Erythroblast (primary cell): ENCODE measurements around the gene ZNF140.
A peak's percentile ranks its signal among the peaks of the same experiment; 100 is the strongest.

ENCODE experiments used
- DNase-seq, 2 experiments: peaks; one replicate each; lab custom pipeline; 2025; lab: John Stamatoyannopoulos, UW
- GATA1 ChIP-seq: IDR thresholded peaks from 2 replicates; pipeline ENCODE4 v1.6.1; 2011; ENCODE audit warnings: low read depth, mild to moderate bottlenecking, control low read depth, low read length, moderate library complexity
- POLR2A ChIP-seq: IDR thresholded peaks from 2 replicates; pipeline ENCODE4 v1.6.1; 2011; ENCODE audit warnings: mild to moderate bottlenecking, low read length

Gene ZNF140

DNA sequence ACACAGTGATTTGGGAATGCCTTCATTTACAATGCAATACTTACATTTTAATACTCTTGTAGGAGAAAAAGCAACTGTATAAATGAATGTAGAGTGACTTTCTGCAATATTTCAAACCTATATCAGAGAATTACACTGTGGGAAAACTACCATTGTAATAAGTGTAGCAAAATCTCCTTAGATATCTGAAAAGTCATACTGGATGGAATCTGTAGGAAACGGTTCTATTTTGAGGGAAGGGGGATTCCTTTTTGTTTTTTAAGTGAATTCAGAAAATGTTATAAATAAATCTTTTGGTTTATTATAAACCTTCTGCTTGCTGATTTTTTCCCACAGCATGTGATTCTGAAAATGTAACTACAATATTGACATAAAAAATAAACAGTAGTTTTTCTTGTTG lies 26.4 kb downstream of the ZNF140 start:
- TF ChIP-seq POLR2A (no peak), GATA1 (no peak)
- no peak for DNase-seq

DNA sequence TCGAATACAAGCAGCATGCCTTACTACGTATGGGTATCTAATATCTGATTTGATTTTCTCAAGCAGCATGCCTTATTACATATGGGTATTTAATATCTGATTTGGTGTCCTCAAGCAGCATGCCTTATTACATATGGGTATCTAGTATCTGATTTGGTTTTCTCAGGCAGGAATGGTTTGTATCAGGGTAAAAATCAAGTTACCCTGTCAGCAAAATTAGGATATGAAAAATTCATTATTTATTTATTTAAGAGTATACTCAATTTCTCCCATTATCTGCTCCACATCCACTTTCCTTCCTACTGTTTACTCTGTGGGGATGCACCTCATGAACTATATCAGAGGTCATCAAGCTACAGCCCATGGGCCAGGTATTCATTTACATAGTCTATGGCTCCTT lies 27.4 kb downstream of the ZNF140 start:
- no peak for DNase-seq
- TF ChIP-seq POLR2A (no peak), GATA1 (no peak)

DNA sequence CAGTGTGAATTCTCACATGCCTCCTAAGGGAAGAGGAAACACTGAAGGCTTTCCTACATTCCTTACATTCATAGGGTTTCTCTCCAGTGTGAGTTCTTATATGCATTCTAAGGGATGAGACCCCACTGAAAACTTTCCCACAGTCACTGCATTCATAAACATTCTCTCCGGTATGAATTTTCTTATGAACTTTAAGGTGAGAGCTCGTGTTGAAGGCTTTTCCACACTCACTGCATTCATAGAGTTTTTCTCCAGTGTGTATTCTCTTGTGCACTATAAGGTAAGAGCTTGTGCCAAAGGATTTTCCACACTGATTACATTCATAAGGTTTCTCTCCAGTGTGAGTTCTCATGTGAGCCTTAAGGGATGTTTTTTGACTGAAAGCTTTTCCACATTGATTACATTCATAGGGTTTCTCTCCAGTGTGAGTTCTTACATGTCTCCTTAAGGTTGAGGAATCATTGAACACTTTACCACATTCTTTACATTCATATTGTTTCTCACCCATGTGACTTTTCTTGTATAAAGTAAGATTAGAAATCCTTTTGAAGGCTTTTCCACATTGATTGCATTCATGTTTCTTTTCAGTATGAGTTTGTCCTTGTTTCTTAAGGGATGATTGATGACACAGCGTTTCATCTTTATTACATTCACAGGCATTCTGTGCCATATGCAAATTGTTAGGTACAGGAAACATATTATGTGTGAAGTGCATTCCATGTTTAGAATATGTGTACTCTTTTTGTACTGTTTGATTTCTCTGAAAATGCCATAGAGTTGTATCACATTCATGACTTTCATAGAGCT lies 39.9 kb downstream of the ZNF140 start:
- no peak for DNase-seq
- no peak for TF ChIP-seq POLR2A
- no peak for TF ChIP-seq GATA1

DNA sequence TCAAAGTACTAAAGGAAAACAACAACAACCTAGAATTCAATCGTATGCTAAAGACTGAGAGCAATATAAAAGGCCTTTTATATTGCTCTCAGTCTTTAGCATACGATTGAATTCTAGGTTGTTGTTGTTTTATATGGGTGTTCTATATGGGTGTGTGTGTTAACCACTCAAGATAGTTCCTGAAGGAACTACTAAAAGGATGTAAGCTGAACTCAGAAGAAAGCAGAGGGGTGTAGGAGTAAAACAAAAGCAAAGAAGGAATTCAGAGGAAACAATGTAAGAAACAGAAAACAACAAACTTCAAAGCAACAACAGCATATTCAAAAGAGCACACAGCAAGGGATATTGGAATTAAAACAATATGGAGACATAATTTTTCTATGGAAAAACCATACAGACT lies 44.0 kb downstream of the ZNF140 start:
- TF ChIP-seq GATA1 (no peak), POLR2A (no peak)
- DNase-seq = no peak

DNA sequence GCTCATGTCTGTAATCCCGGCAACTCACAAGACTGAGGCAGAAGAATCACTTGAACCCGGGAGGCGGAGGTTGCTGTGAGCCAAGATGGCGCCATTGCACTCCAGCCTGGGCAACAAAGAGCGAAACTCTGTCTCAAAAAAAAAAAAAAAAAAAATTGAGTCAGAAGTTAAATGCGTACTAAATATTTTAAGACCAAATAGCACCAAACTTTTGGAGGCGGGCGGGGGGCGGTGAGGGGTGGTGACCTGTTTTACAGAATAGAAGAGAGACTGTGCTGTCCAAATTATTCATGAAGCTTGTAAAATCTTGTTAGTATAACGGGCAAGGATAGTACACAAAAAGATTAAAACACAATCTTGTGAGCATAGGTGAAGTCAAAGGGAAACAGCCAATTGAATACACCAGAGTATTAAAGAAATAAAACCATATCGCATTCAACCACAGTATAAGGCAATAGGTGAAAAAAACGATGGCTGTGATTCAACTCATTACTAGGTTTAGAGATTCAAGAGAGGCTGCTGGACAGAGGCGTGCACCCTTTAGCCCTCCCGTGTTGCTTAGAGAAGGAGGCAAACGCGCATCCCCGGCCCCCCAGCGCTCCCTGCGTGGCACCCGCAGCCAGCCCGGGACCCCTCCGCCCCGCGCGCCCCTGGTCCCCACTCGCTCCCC lies 48.8 kb downstream of the ZNF140 start:
- no peak for DNase-seq
- TF ChIP-seq GATA1 (no peak), POLR2A (no peak)

DNA sequence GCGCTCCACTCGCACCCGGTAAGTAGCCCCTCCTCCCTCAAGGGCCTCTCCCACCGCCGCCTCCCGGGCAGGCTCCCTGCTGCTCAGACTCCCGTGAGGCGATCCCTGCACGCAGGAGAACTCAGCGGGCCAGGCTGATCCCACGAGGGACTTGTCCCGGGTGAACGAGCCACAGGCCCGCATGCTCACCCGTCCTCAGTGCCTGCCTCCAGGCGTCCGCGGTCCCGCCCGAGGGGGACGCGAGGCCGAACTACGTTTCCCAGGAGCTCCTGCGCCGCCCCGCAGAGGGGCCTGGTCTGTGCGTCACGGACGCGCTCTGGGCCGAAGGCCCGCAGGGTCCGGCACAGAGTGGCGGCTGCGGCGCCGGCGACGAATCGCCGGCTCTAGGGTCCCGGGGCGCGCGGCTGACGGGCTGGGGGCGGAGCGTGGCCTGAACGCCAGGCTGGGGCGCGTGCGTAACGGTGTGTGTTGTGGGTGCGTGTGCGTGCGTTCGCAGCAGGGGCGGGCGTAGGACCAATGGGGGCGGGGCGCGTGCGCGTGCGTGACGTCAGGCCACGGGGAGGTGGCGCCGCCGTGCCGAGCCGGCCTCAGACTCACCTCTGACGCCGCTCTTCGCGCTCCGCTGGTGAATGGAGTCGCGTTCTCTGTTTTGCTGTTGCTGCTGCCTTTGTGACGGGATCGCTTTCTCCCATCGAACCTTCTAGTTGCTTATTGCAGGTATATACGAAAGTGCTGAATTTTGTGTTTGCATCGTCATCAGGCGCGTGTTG lies 49.5 kb downstream of the ZNF140 start, which contains the start of the genes ZNF10 and ZNF891:
TSS of gene ZNF10 (plus strand) at position 590 of the 770 bp plus-strand sequence. CDS start 13,866 bp downstream, outside the sequence.
TSS of gene ZNF891 (minus strand) at position 237 of the 770 bp plus-strand sequence. CDS start 8,356 bp downstream, outside the sequence.
- DNase-seq = peak; percentile 97
- peak; percentile 84 for TF ChIP-seq POLR2A
- TF ChIP-seq GATA1 = no peak

DNA sequence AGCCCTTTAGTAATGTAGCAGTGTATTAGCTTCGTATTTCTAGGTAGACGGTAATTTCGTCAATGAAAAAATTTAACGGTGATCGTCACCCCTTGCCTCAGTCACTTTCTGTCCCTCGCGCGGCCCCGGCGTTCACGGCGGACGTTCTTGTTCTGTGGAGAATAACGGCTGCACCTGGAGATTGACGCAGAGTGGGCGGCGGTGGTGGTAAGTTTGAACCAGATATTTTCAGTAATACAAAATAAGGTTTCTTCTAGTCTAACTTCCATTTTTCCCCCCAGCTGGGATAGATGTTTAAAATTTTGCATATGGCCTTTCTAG lies 50.0 kb downstream of the ZNF140 start:
- no peak for TF ChIP-seq GATA1
- peak; percentile 50 for TF ChIP-seq POLR2A
- DNase-seq = no peak

DNA sequence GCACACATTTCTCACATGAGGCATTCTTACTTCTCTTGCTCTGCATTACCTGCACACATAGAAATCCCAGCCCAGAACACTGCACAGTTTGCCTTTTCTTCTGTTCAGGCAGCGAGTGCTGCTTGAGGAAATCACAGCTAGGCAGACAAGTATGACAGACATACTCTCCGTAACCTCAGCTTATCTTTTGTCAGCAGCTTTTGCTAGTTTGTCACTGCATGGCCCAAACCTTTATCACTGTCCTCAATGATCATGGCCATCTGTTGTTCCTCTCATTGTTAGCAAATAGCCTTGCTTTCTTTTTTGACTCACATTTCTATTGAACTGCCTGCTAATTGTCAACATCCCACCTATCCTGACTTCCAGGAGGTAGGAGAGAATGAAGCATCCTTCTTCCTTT lies 55.0 kb downstream of the ZNF140 start:
- peak in 1 of 2 experiments; percentile 32 for DNase-seq
- no peak for TF ChIP-seq GATA1
- TF ChIP-seq POLR2A = no peak

DNA sequence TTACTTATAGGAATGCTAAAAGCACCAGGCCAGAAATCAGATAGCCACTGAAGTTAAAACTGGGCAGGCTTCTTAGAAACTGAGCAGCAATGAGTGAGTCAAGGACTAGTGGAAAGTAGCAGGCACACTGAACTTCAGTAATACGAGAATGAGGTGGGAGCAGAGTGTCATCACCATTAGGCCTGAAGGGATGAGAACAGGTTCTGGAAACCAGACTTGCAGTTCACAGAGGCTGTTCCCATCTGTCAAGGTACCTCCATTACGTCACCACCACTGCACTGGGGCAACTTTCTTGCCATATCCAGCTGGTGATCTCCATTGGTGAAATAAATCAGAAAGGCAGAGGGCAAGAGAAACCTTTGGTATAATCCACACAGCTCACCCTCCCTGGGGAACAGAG lies 65.3 kb downstream of the ZNF140 start:
- no peak for DNase-seq
- TF ChIP-seq GATA1 (no peak), POLR2A (no peak)

DNA sequence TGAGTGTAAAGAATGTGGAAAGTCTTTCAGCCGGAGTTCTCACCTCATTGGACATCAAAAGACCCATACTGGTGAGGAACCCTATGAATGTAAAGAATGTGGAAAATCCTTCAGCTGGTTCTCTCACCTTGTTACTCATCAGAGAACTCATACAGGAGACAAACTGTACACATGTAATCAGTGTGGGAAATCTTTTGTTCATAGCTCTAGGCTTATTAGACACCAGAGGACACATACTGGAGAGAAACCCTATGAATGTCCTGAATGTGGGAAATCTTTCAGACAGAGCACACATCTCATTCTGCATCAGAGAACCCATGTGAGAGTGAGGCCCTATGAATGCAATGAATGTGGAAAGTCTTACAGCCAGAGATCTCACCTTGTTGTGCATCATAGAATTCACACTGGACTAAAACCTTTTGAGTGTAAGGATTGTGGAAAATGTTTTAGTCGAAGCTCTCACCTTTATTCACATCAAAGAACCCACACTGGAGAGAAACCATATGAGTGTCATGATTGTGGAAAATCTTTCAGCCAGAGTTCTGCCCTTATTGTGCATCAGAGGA lies 75.5 kb downstream of the ZNF140 start:
- TF ChIP-seq POLR2A (no peak), GATA1 (no peak)

More for the DNA sequence above, 75.5 kb downstream of the ZNF140 start:
- DNase-seq = no peak
